Natural killer cell (primary cell): ENCODE data around the gene GADD45G. TPM values are rescaled to one million over a fixed set of nuclear protein-coding genes. Genes with fewer than 3 reads are reported as not detected.

Source experiments
- ATAC-seq, 3 donors: fragments of 150-1000 bp in 2 of 3; fragments of 200-7000 bp in 1 of 3; cut with Tn5 transposase; 1 replicate in 1 of 3; 2 replicates in 2 of 3; pipeline ENCODE4 v1.10.0; 2021; ENCODE audit warnings: mild to moderate bottlenecking in 2 of 3, moderate library complexity in 2 of 3
- DNase-seq, 2 donors: peaks; one replicate each; pipeline versions ENCODE4 v3.0.0 to v3.0.0-alpha.2; 2013 to 2021; ENCODE audit warnings: mixed read lengths in 1 of 2
- H3K27ac ChIP-seq: one replicate; pipeline ENCODE4 v1.5.1; 2013; ENCODE audit warnings: mild to moderate bottlenecking, low read length
- H3K27me3 ChIP-seq: one replicate; pipeline ENCODE4 v1.6.1; 2013; ENCODE audit warnings: low read length; ENCODE audit not compliant: control insufficient read depth, insufficient read depth
- H3K36me3 ChIP-seq: one replicate; pipeline ENCODE4 v1.6.1; 2013; ENCODE audit warnings: low read length; ENCODE audit not compliant: control insufficient read depth, insufficient read depth
- H3K4me1 ChIP-seq: one replicate; pipeline ENCODE4 v1.6.1; 2013; ENCODE audit warnings: low read length; ENCODE audit not compliant: control insufficient read depth, insufficient read depth
- H3K4me3 ChIP-seq: one replicate; pipeline ENCODE4 v1.5.1; 2013; ENCODE audit warnings: low read length
- H3K9me3 ChIP-seq: one replicate; pipeline ENCODE4 v1.6.1; 2013; ENCODE audit warnings: low read length; ENCODE audit not compliant: control insufficient read depth, insufficient read depth
- H3K27ac Mint-ChIP-seq, 2 donors: one replicate each; pipeline ENCODE4 v1.8.0; 2022; ENCODE audit warnings: mild to moderate bottlenecking in 2 of 2, mixed read lengths in 2 of 2, moderate library complexity in 1 of 2
- H3K27me3 Mint-ChIP-seq, 2 donors: one replicate each; pipeline ENCODE4 v1.8.0; 2022; ENCODE audit warnings: low read depth in 2 of 2, mixed read lengths in 2 of 2
- H3K36me3 Mint-ChIP-seq: one replicate; pipeline ENCODE4 v1.8.0; 2022; ENCODE audit warnings: mixed read lengths
- H3K4me1 Mint-ChIP-seq, 2 donors: one replicate each; pipeline ENCODE4 v1.8.0; 2022; ENCODE audit warnings: mixed read lengths in 2 of 2
- H3K4me3 Mint-ChIP-seq: one replicate; pipeline ENCODE4 v1.8.0; 2022; ENCODE audit warnings: mild to moderate bottlenecking, moderate library complexity, mixed read lengths
- H3K9me3 Mint-ChIP-seq, 2 donors: one replicate each; pipeline ENCODE4 v1.8.0; 2022; ENCODE audit warnings: mixed read lengths in 2 of 2
- CTCF ChIP-seq: fragments of 200-600 bp; IDR thresholded peaks from one replicate; pipeline ENCODE4 v1.8.0; 2022; ENCODE audit warnings: antibody characterized with exemption
- WGBS: methylation state at CpG from one replicate; pipeline ENCODE4 v1.1.7; 2013; ENCODE audit warnings: missing lambda C conversion rate; ENCODE audit not compliant: insufficient coverage; 5-methylcytosine and 5-hydroxymethylcytosine counted together
- intact Hi-C: fragments of 100-400 bp; cut with micrococcal nuclease; formaldehyde crosslinking; loops from one replicate; pipeline ENCODE4 v1.14.2; 2022
- total RNA-seq, 4 donors: library from RNA; stranded (reverse); fragments of 120-200 nt in 1 of 4; gene quantifications; one replicate each; pipeline versions ENCODE4 v1.2.3 to v1.2.4, GENCODE V29; 2013 to 2022

Gene GADD45G
- total RNA-seq, 3 donors from 2014 or later (not counting 1 experiment from before 2014, with no cell fraction given) = 2.6 to 3.2 (median 2.8) TPM

- intact Hi-C loops = loop anchor here (10.0 kb wide), 1 partner anchor 1266 kb away; no protein-coding TSS in a partner anchor
- no peak for TF ChIP-seq CTCF
- H3K27ac ChIP-seq = no peak overlapping the region
- H3K27me3 Mint-ChIP-seq = peaks cover 43 to 47% of the 10 kb centered on the region in 2 donors
- peaks cover 0 to 25% of the 10 kb centered on the region in 2 donors for H3K4me1 Mint-ChIP-seq
- H3K9me3 ChIP-seq = no peaks in the 10 kb centered on the region
- H3K9me3 Mint-ChIP-seq = no peaks in the 10 kb centered on the region
- H3K4me3 ChIP-seq = no peak overlapping the region
- H3K4me3 Mint-ChIP-seq = no peak overlapping the region
- WGBS = 95% methylated on average over 3 of the region's 3 CpGs
- no peaks in the 10 kb centered on the region for H3K36me3 Mint-ChIP-seq
- peaks cover 7% of the 10 kb centered on the region for H3K27me3 ChIP-seq
- H3K4me1 ChIP-seq = peaks cover 31% of the 10 kb centered on the region
- no peaks in the 10 kb centered on the region for H3K36me3 ChIP-seq
- DNase-seq (no peak), ATAC-seq (no peak)
- no peak overlapping the region for H3K27ac Mint-ChIP-seq
Measured at GRCh38 chr9:89608641-89609335, 4.0 kb downstream of the GADD45G start.

- WGBS = 88% methylated on average over 8 of the region's 8 CpGs
- Mint-ChIP-seq H3K27me3 (peaks cover 43 to 47% of the 10 kb centered on the region in 2 donors), H3K4me1 (peaks cover 0 to 22% of the 10 kb centered on the region in 2 donors), H3K27ac (no peak overlapping the region), H3K4me3 (no peak overlapping the region), H3K36me3 (no peaks in the 10 kb centered on the region), H3K9me3 (no peaks in the 10 kb centered on the region)
- intact Hi-C loops = loop anchor here (10.0 kb wide), 1 partner anchor 1265 kb away; no protein-coding TSS in a partner anchor
- H3K36me3 ChIP-seq = no peaks in the 10 kb centered on the region
- no peak for TF ChIP-seq CTCF
- H3K27me3 ChIP-seq = peaks cover 5% of the 10 kb centered on the region
- no peak for ATAC-seq
- no peak overlapping the region for H3K27ac ChIP-seq
- H3K4me1 ChIP-seq = peaks cover 24% of the 10 kb centered on the region
- H3K4me3 ChIP-seq = no peak overlapping the region
- no peak for DNase-seq
- H3K9me3 ChIP-seq = no peaks in the 10 kb centered on the region
Measured at GRCh38 chr9:89609426-89610006, 4.7 kb downstream of the GADD45G start.

- peaks cover 15% of the 10 kb centered on the region for H3K4me1 ChIP-seq
- H3K36me3 ChIP-seq = no peaks in the 10 kb centered on the region
- H3K4me1 Mint-ChIP-seq = peaks cover 0 to 12% of the 10 kb centered on the region in 2 donors
- WGBS = 87% methylated on average over 7 of the region's 7 CpGs
- intact Hi-C loops = no loop called here
- H3K27me3 ChIP-seq = peaks cover 3% of the 10 kb centered on the region
- no peaks in the 10 kb centered on the region for H3K36me3 Mint-ChIP-seq
- no peak for TF ChIP-seq CTCF
- H3K4me3 ChIP-seq = no peak overlapping the region
- H3K27ac Mint-ChIP-seq = no peak overlapping the region
- H3K27me3 Mint-ChIP-seq = peaks cover 43 to 47% of the 10 kb centered on the region in 2 donors
- no peak overlapping the region for H3K4me3 Mint-ChIP-seq
- H3K9me3 ChIP-seq = no peaks in the 10 kb centered on the region
- H3K27ac ChIP-seq = no peak overlapping the region
- ATAC-seq (no peak), DNase-seq (no peak)
- no peaks in the 10 kb centered on the region for H3K9me3 Mint-ChIP-seq
Measured at GRCh38 chr9:89610391-89610925, 5.6 kb downstream of the GADD45G start.
